Melanocyte of skin (primary cell): ENCODE data around the gene ZDHHC8. TPM values are rescaled to one million over a fixed set of nuclear protein-coding genes. Genes with fewer than 3 reads are reported as not detected.

Source experiments
- small RNA-seq, 2 donors: library from RNA; depleted of rRNA; stranded (forward); fragments of <200 nt; gene quantifications; one replicate each; pipeline ENCODE3, GENCODE V24; 2012
- total RNA-seq, 2 donors: library from RNA; depleted of rRNA; stranded (reverse); fragments of >200 nt; gene quantifications; 2 replicates each; pipeline ENCODE4 v1.2.3, GENCODE V29; 2012

ZDHHC8 gene, protein sequence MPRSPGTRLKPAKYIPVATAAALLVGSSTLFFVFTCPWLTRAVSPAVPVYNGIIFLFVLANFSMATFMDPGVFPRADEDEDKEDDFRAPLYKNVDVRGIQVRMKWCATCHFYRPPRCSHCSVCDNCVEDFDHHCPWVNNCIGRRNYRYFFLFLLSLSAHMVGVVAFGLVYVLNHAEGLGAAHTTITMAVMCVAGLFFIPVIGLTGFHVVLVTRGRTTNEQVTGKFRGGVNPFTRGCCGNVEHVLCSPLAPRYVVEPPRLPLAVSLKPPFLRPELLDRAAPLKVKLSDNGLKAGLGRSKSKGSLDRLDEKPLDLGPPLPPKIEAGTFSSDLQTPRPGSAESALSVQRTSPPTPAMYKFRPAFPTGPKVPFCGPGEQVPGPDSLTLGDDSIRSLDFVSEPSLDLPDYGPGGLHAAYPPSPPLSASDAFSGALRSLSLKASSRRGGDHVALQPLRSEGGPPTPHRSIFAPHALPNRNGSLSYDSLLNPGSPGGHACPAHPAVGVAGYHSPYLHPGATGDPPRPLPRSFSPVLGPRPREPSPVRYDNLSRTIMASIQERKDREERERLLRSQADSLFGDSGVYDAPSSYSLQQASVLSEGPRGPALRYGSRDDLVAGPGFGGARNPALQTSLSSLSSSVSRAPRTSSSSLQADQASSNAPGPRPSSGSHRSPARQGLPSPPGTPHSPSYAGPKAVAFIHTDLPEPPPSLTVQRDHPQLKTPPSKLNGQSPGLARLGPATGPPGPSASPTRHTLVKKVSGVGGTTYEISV
- total RNA-seq = 10 to 100 TPM; 11.3 to 12.7 TPM

DNA sequence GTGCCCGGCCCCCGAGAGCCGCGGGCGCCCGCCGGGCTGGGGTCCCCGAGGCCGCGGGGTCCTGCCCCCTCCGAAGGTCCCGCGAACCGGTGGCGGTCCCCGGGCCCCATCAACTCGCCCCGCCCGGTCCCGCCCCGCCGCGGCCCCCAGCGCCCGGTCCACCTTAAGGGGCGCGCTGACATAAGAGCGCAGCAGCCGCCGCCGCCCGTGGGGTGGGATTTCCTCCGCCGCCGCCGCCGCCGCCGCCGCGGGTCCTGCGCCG is at the start of gene ZDHHC8:
Gene ZDHHC8 (plus strand): TSS at position 208 of the 262 bp plus-strand sequence. CDS start 144 bp downstream, outside the sequence.

DNA sequence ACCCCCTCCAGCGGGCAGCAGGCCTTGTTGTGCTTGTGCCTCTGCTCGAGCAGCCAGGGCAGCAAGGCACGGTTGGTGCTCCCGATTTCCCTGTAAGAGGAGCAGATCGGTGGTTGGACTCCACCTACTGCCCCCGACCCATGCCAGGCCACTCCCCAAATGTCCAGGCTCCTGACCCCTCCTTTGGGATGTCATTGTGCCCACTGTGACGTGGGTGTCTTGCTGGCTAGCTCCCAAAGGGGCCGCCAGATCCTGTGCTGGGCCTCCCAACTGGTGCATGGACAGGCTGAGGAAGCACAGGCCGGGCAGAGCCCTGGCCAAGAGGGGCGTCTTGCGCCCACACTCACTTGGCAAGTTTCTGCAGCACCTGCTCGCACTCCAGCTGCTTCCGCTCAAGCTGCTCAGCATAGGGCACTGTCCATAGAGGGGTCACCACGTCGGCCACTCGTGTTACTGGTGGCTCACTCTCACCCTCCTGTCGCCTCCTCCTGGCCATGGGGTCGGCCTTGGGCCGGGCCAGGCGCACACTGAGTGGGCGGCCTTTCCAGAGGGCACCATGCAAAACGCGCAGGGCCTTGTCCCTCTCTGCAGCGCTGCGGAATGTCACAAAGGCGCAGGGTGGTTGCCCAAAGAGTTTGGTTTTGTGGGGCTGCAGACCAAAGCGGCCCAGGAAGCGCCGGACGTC is 15.8 kb upstream of the ZDHHC8 start, which contains the start of gene RANBP1:
Gene RANBP1 (plus strand): TSS at position 414 of the 685 bp plus-strand sequence. CDS start 81 bp downstream, at position 495.

DNA sequence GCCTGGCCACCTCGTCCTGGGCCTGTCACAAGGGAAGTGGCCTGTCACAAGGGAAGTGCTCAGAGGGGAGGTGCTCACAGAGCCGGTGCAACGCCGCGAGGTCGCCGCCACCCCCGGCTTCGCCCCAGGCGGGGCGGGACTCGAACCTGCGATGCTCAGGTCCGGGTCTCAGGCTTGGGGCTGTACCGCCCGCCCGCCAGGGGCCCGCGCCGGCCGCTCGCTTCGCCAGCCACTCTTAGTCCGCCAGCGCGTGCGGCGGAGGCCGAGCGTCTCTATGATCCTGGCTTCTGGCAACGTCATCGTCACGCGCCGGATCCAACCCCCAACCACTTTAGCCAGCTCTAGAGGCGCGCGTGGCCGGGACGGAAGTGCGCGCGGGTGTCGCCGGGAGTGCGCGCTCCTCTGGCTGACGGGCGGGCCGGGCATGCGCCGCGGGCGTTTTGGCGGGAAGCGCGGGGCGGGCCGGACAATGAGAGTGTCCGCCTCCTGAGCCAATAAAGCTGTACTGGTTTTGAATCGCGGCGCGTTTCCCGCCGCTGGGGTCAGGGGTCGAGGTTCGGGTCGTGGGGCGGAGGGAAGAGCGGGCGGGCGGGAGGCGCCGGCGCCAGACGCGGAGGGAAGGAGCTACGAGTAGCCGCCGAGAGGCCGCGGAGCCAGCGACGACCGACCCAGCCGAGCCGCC is 14.5 kb upstream of the ZDHHC8 start, which contains the start of gene TRMT2A:
Gene TRMT2A (minus strand): TSS at position 276 of the 682 bp plus-strand sequence. CDS start 320 bp downstream, outside the sequence.

DNA sequence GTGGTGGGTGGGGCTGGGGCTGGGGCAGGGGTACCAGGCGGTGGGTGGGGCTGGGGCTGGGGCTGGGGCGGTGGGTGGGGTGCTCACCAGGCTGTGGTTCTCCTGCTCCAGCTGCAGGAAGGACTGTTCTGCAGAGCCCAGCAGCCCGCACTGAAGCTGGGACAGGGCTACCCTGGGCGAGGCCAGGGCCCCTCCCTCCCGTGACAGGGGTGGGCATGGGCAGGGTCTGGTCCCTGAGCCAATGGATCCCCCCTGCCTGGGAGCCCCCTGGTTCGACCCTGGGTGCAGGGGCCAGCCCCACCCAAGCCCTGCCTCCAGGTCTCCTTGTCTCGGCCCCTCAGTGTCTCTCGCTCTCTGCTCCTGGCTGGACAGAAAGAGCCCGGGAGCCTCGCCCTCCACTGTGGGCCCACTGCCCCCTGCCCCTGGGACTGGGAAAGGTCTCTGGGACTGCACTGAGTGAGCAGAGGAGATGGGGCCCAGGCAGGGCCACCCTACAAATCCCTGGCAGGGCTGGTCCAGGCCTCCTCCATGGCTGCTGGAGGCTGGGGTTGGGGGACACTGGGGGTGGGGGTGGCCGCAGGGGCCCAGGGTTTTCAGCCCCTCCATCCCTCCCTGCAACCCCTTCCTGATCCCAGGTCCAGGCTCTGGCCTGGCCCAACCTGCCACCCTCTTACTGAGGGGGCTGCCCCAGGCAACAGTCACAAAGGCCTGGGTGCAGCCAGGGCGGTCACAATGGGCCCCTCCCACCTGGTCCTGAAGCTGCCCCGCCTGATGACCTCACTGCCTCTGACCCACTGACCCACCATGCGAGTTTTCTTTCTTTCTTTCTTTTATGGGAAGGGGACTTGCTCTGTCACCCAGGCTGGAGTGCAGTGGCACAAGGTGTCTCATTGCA is 19.0 kb downstream of the ZDHHC8 start, which contains the start of gene CCDC188:
Gene CCDC188 (minus strand): TSS at position 675 of the 895 bp plus-strand sequence. CDS start 69 bp downstream, at position 606.

Small RNAs within 50 kb of the gene (small RNA-seq; reads per million reads assigned to genes)
- gene MIR6816 (0 to 0.06 reads per million in 2 donors), gene RF00599 (0 reads per million in 2 donors)

Other genes starting within 250 kb of the ZDHHC8 start
- gene COMT, start 190.0 kb upstream of the ZDHHC8 start, total RNA-seq = 100 to 1,000 TPM; 176 to 327 TPM
- gene TXNRD2, start 190.0 kb upstream of the ZDHHC8 start, total RNA-seq = 10 to 100 TPM; 21.6 to 24.1 TPM
- 1 to 10 TPM; 5.3 to 6.9 TPM for gene ARVCF, start 115.0 kb upstream of the ZDHHC8 start, total RNA-seq
- 10 to 100 TPM; 58.3 to 59.5 TPM for gene TANGO2, start 110.7 kb upstream of the ZDHHC8 start, total RNA-seq
- 10 to 100 TPM; 16.5 to 18.6 TPM for gene DGCR8, start 51.6 kb upstream of the ZDHHC8 start, total RNA-seq
- 100 to 1,000 TPM; 156 to 424 TPM for gene RANBP1, start 15.7 kb upstream of the ZDHHC8 start, total RNA-seq
- gene TRMT2A, start 14.6 kb upstream of the ZDHHC8 start, total RNA-seq = 10 to 100 TPM; 48.9 to 50.0 TPM
- gene CCDC188, start 19.3 kb downstream of the ZDHHC8 start, total RNA-seq = under 1 TPM; under 0.01 to 0.33 TPM
- 1 to 10 TPM; 2.3 to 2.4 TPM for gene RTN4R, start 136.5 kb downstream of the ZDHHC8 start, total RNA-seq
- gene DGCR6L, start 188.3 kb downstream of the ZDHHC8 start, total RNA-seq = 10 to 100 TPM; 55.6 to 56.1 TPM